ENCODE measurements around the gene CCDC102A.
A peak's percentile ranks its signal among the peaks of the same experiment; 100 is the strongest.

DNA sequence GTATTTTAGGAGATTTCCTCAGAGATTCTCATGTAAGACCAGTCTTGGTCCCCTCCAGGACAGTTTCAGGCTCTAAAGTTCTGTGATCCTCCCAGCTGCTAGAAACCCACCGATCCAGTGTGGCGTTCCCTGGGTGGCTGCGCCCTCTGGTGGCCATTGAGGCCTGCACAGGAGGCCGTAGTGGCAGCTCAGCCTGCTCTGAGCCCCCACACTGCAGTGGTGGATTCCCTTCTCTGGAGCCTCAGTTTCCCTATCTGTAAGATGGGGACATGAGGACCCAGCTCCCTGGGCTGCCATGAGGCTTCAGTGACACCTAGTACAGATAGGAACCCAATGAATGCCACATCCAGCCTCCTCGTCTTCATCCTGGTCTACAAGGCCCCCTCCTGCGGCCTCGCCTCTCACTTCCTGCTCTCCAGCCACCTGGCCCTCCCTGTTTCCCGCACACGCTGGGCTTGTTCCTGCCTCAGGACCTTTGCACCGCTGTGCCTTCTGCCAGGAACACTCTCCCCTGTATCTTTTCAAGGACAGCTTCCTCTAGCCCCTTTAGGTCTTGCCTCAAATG, 16.5 kb downstream of the CCDC102A start:
- TF ChIP-seq POLR2A (IDR thresholded peaks at IDR 0.05), result no peak
- TF ChIP-seq, protein P1, sequence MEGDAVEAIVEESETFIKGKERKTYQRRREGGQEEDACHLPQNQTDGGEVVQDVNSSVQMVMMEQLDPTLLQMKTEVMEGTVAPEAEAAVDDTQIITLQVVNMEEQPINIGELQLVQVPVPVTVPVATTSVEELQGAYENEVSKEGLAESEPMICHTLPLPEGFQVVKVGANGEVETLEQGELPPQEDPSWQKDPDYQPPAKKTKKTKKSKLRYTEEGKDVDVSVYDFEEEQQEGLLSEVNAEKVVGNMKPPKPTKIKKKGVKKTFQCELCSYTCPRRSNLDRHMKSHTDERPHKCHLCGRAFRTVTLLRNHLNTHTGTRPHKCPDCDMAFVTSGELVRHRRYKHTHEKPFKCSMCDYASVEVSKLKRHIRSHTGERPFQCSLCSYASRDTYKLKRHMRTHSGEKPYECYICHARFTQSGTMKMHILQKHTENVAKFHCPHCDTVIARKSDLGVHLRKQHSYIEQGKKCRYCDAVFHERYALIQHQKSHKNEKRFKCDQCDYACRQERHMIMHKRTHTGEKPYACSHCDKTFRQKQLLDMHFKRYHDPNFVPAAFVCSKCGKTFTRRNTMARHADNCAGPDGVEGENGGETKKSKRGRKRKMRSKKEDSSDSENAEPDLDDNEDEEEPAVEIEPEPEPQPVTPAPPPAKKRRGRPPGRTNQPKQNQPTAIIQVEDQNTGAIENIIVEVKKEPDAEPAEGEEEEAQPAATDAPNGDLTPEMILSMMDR (IDR thresholded peaks at IDR 0.05), result peak; percentile 81 to 99 (median 90)

Measured in thyroid gland (tissue), 4 donors.